Thoracic aorta (tissue), 2 donors: ENCODE data around the gene ARHGAP6. TPM values are rescaled to one million over a fixed set of nuclear protein-coding genes. Genes with fewer than 3 reads are reported as not detected.
"Not testable (repeated sequence)": the region's sequence is repeated elsewhere in the genome, so short reads cannot be mapped to it uniquely, and the experiment has no call there.

ENCODE experiments used
- ATAC-seq: fragments of 150-250 bp; one replicate; pipeline ENCODE4 v1.8.0; 2017; ENCODE audit warnings: low read depth; ENCODE audit not compliant: insufficient number of reproducible peaks, low FRiP score
- DNase-seq: peaks from one replicate; pipeline ENCODE4 v3.0.0-alpha.2; 2020; ENCODE audit warnings: low spot score
- H3K27ac ChIP-seq, 2 donors: fragments of 200-600 bp; sonication (generic); 1 replicate in 1 of 2; 2 replicates in 1 of 2; pipeline ENCODE4 v1.5.1; 2016; ENCODE audit warnings: mild to moderate bottlenecking in 2 of 2, moderate library complexity in 2 of 2
- H3K27me3 ChIP-seq: fragments of 200-600 bp; sonication (generic); replicated peaks from 2 replicates; pipeline ENCODE4 v1.6.0; 2016; ENCODE audit warnings: mild to moderate bottlenecking; ENCODE audit not compliant: insufficient read depth
- H3K36me3 ChIP-seq: fragments of 200-600 bp; sonication (generic); one replicate; pipeline ENCODE4 v1.5.1; 2016
- H3K4me1 ChIP-seq, 2 donors: fragments of 200-600 bp; sonication (generic); 1 replicate in 1 of 2; 2 replicates in 1 of 2; pipeline versions ENCODE4 v1.5.1 to v1.6.0; 2016; ENCODE audit warnings: low read depth in 2 of 2, mild to moderate bottlenecking in 1 of 2; ENCODE audit not compliant: control insufficient read depth in 1 of 2
- H3K4me3 ChIP-seq: fragments of 200-600 bp; sonication (generic); 2 replicates; pipeline ENCODE4 v1.5.1; 2016; ENCODE audit warnings: mild to moderate bottlenecking
- H3K9me3 ChIP-seq: fragments of 200-600 bp; sonication (generic); 2 replicates; pipeline ENCODE4 v1.5.1; 2016
- CTCF ChIP-seq: fragments of 200-600 bp; sonication (generic); IDR thresholded peaks from one replicate; pipeline ENCODE4 v1.5.1; 2019; ENCODE audit warnings: antibody characterized with exemption
- total RNA-seq, 2 donors: library from RNA; depleted of rRNA; stranded (reverse); fragments of >200 nt; gene quantifications; one replicate each; pipeline versions ENCODE4 v1.1.0 to v1.2.3, GENCODE V29; 2016

Gene ARHGAP6
- total RNA-seq, 2 donors from 2014 or later = 14.6 to 22.3 TPM

GRCh38 chrX:11509786-11510185, 155.9 kb downstream of the ARHGAP6 start:
- Histone ChIP-seq H3K4me3 (no peak overlapping the region), H3K27me3 (no peaks in the 10 kb centered on the region), H3K27ac (peak overlapping the region; percentile 22 to 53), H3K4me1 (no peaks in the 10 kb centered on the region), H3K9me3 (no peaks in the 10 kb centered on the region), H3K36me3 (no peaks in the 10 kb centered on the region)
- no peak for TF ChIP-seq CTCF
- ATAC-seq (no peak), DNase-seq (no peak)

GRCh38 chrX:11504234-11504633, 161.5 kb downstream of the ARHGAP6 start:
- no peak for TF ChIP-seq CTCF
- DNase-seq = no peak
- Histone ChIP-seq H3K36me3 (no peaks in the 10 kb centered on the region), H3K27me3 (no peaks in the 10 kb centered on the region), H3K27ac (no peak overlapping the region), H3K9me3 (no peaks in the 10 kb centered on the region), H3K4me1 (peaks cover 0 to 12% of the 10 kb centered on the region in 2 donors), H3K4me3 (no peak overlapping the region)
- ATAC-seq = no peak

- Histone ChIP-seq H3K27ac (peak overlapping the region in 1 of 2 donors; percentile 21), H3K4me1 (peaks cover 0 to 16% of the 10 kb centered on the region in 2 donors), H3K4me3 (no peak overlapping the region), H3K27me3 (no peaks in the 10 kb centered on the region), H3K36me3 (no peaks in the 10 kb centered on the region), H3K9me3 (no peaks in the 10 kb centered on the region)
- ATAC-seq = no peak
- no peak for DNase-seq
- TF ChIP-seq CTCF = no peak
These were observed 166.4 kb downstream of the ARHGAP6 start for GRCh38 chrX:11499076-11500044.

- not testable (repeated sequence) for H3K36me3 ChIP-seq, ATAC-seq, DNase-seq, H3K27me3 ChIP-seq, H3K27ac ChIP-seq, H3K4me3 ChIP-seq, H3K9me3 ChIP-seq, H3K4me1 ChIP-seq
These were observed 174.3 kb downstream of the ARHGAP6 start for GRCh38 chrX:11491375-11491774.

GRCh38 chrX:11484290-11484689, 181.4 kb downstream of the ARHGAP6 start:
- Histone ChIP-seq H3K4me1 (peaks cover 0 to 22% of the 10 kb centered on the region in 2 donors), H3K36me3 (no peaks in the 10 kb centered on the region), H3K9me3 (no peaks in the 10 kb centered on the region), H3K27me3 (no peaks in the 10 kb centered on the region), H3K27ac (no peak overlapping the region), H3K4me3 (no peak overlapping the region)
- DNase-seq (no peak), ATAC-seq (no peak)
- TF ChIP-seq CTCF = no peak
